Erythroblast (primary cell): ENCODE results near the gene ANKS3.

Source experiments
- GATA1 ChIP-seq: IDR thresholded peaks from 2 replicates; pipeline ENCODE4 v1.6.1; 2011; ENCODE audit warnings: low read depth, mild to moderate bottlenecking, control low read depth, low read length, moderate library complexity
- POLR2A ChIP-seq: IDR thresholded peaks from 2 replicates; pipeline ENCODE4 v1.6.1; 2011; ENCODE audit warnings: mild to moderate bottlenecking, low read length

DNA sequence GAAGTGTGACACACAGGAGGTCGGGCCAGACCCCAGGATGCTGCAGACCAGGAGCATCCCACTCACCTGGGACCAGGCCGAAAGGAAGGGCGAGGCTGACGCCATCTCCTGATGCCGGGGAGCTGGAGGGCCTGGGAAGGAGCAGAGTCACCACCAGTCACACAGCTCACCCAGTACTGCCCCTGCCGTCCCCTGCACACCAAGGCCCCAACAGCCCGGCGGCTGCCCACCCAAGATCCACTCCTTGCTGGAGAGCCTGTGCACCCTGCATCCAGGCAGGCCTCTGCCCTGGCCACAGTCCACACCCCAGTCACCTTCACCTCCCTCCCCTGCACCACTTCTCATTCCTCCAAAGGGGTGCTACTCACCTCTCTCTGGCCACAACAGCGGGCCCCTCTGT, 28.1 kb upstream of the ANKS3 start:
- TF ChIP-seq POLR2A (no peak), GATA1 (no peak)
